ENCODE measurements around the gene PHF21B. TPM values are rescaled to one million over a fixed set of nuclear protein-coding genes. Genes with fewer than 3 reads are reported as not detected.

The PHF21B gene
- total RNA-seq, 1 experiment from 2014 or later: not detected

- no peaks in the 10 kb centered on the region for H3K36me3 Mint-ChIP-seq (ENCODE audit: insufficient read depth, unreplicated experiment)
- H3K4me3 Mint-ChIP-seq (ENCODE audit: low read depth, unreplicated experiment): no peak overlapping the region
- peaks cover 98% of the 10 kb centered on the region for H3K27me3 Mint-ChIP-seq (ENCODE audit: unreplicated experiment)
- H3K27ac Mint-ChIP-seq (ENCODE audit: unreplicated experiment): no peak overlapping the region
- no peak for TF ChIP-seq CTCF (IDR thresholded peaks at IDR 0.05; ENCODE audit: unreplicated experiment)
- intact Hi-C loops (cut with micrococcal nuclease; ENCODE audit: unreplicated experiment): no loop called here
- BruUV-seq (replicated peaks): no TSS peak
- no peaks in the 10 kb centered on the region for H3K9me3 Mint-ChIP-seq (ENCODE audit: low read depth, unreplicated experiment)
- no peaks in the 10 kb centered on the region for H3K4me1 Mint-ChIP-seq (ENCODE audit: low read depth, unreplicated experiment)
- CTCF ChIA-PET: interaction anchor here (1.2 kb wide), 1 partner anchor 16 kb away, joined by 3 read pairs; no protein-coding TSS in a partner anchor
- no peak for DNase-seq
Observed at GRCh38 chr22:45034821-45035220, 25.0 kb upstream of the PHF21B start.

DNA sequence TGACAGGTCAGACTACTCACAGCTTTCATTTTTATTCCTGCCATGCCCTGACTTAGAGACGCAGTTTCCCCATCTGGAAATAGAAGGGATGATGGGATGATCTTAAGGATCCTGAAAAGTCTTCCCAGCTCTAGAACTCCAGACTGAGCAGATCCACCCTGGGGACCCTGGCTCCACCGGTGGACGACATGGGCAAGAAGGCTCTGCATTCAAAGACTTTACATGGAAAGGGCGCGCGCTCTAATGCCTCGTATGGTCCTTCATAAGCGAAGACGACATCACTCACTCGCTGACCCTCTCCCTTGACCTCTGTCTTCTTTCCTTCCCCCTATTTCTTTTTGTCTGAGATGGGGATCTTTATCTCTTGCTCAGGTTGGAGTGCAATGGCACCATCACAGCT lies 24.4 kb upstream of the PHF21B start:
- no peak for DNase-seq
- CTCF ChIA-PET: interaction anchor here (1.2 kb wide), 1 partner anchor 16 kb away, joined by 3 read pairs; no protein-coding TSS in a partner anchor
- Mint-ChIP-seq H3K27me3 (ENCODE audit: unreplicated experiment) (peaks cover 100% of the 10 kb centered on the region), H3K36me3 (ENCODE audit: insufficient read depth, unreplicated experiment) (no peaks in the 10 kb centered on the region), H3K27ac (ENCODE audit: unreplicated experiment) (no peak overlapping the region), H3K9me3 (ENCODE audit: low read depth, unreplicated experiment) (no peaks in the 10 kb centered on the region), H3K4me3 (ENCODE audit: low read depth, unreplicated experiment) (no peak overlapping the region), H3K4me1 (ENCODE audit: low read depth, unreplicated experiment) (no peaks in the 10 kb centered on the region)
- intact Hi-C loops (cut with micrococcal nuclease; ENCODE audit: unreplicated experiment): no loop called here
- no peak for TF ChIP-seq CTCF (IDR thresholded peaks at IDR 0.05; ENCODE audit: unreplicated experiment)
- no TSS peak for BruUV-seq (replicated peaks)

GRCh38 chr22:45033136-45033535 lies 23.3 kb upstream of the PHF21B start:
- Mint-ChIP-seq H3K4me3 (ENCODE audit: low read depth, unreplicated experiment) (no peak overlapping the region), H3K36me3 (ENCODE audit: insufficient read depth, unreplicated experiment) (no peaks in the 10 kb centered on the region), H3K27ac (ENCODE audit: unreplicated experiment) (no peak overlapping the region), H3K27me3 (ENCODE audit: unreplicated experiment) (peaks cover 100% of the 10 kb centered on the region), H3K9me3 (ENCODE audit: low read depth, unreplicated experiment) (no peaks in the 10 kb centered on the region), H3K4me1 (ENCODE audit: low read depth, unreplicated experiment) (no peaks in the 10 kb centered on the region)
- no peak for TF ChIP-seq CTCF (IDR thresholded peaks at IDR 0.05; ENCODE audit: unreplicated experiment)
- intact Hi-C loops (cut with micrococcal nuclease; ENCODE audit: unreplicated experiment): no loop called here
- no TSS peak for BruUV-seq (replicated peaks)
- DNase-seq: no peak
- CTCF ChIA-PET: no interaction called here

DNA sequence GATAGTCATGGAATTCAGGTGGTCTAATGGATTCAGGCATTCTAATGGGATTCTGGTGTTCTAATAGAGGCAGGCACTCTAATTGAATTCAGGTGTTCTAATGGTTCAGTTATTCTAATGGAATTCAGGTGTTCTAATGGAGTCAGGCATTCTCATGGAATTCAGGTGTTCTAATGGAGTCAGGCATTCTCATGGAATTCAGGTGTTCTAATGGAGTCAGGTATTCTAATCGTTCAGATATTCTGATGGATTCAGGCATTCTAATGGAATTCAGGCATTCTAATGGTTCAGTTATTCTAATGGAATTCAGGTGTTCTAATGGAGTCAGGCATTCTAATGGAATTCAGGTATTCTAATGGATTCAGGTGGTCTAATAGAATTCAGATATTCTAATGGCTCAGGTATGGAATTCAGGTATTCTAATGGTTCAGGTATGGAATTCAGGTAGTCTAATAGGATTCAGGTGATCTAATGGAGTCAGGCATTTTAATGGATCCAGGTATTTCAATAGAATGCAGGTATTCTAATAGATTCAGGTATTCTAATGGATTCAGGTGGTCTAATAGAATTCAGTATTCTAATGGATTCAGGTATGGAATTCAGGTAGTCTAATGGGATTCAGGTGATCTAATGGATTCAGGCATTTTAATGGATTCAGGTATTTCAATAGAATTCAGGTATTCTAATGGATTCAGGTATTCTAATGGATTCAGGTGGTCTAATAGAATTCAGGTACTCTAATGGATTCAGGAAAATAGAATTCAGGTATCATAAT lies 22.0 kb upstream of the PHF21B start:
- no peaks in the 10 kb centered on the region for H3K4me1 Mint-ChIP-seq (ENCODE audit: low read depth, unreplicated experiment)
- no peak for TF ChIP-seq CTCF (IDR thresholded peaks at IDR 0.05; ENCODE audit: unreplicated experiment)
- no TSS peak for BruUV-seq (replicated peaks)
- no peak overlapping the region for H3K27ac Mint-ChIP-seq (ENCODE audit: unreplicated experiment)
- H3K9me3 Mint-ChIP-seq (ENCODE audit: low read depth, unreplicated experiment): no peaks in the 10 kb centered on the region
- intact Hi-C loops (cut with micrococcal nuclease; ENCODE audit: unreplicated experiment): no loop called here
- H3K36me3 Mint-ChIP-seq (ENCODE audit: insufficient read depth, unreplicated experiment): no peaks in the 10 kb centered on the region
- H3K27me3 Mint-ChIP-seq (ENCODE audit: unreplicated experiment): peaks cover 100% of the 10 kb centered on the region
- H3K4me3 Mint-ChIP-seq (ENCODE audit: low read depth, unreplicated experiment): no peak overlapping the region
- DNase-seq: no peak
- CTCF ChIA-PET: no interaction called here

Data from Calu3 (cell line).